ENCODE data around the gene IL13RA1. TPM values are rescaled to one million over a fixed set of nuclear protein-coding genes. Genes with fewer than 3 reads are reported as not detected.
"Not testable (repeated sequence)": the region's sequence is repeated elsewhere in the genome, so short reads cannot be mapped to it uniquely, and the experiment has no call there.

Gene IL13RA1
- total and polyA plus RNA-seq, 2 experiments from 2014 or later: 17.8 to 23.6 TPM

GRCh38 chrX:118780509-118780908 lies 53.1 kb downstream of the IL13RA1 start:
- Histone ChIP-seq H3K4me1 (ENCODE audit: low read depth) (no peaks in the 10 kb centered on the region), H3K27ac (no peak overlapping the region), H3K4me3 (no peak overlapping the region), H3K36me3 (no peaks in the 10 kb centered on the region), H3K9me3 (ENCODE audit: low read depth) (no peaks in the 10 kb centered on the region), H3K27me3 (no peaks in the 10 kb centered on the region)
- DNase-seq (ENCODE audit: low read depth in 1 of 2, low spot score in 1 of 2): peak in 1 of 2 donors; percentile 51
- no peak for TF ChIP-seq CTCF (IDR thresholded peaks at IDR 0.05; ENCODE audit: low read depth, low read length)

GRCh38 chrX:118780911-118781310 lies 53.5 kb downstream of the IL13RA1 start:
- peak in 1 of 2 donors; percentile 78 for DNase-seq (ENCODE audit: low read depth in 1 of 2, low spot score in 1 of 2)
- Histone ChIP-seq H3K27me3 (no peaks in the 10 kb centered on the region), H3K36me3 (no peaks in the 10 kb centered on the region), H3K4me1 (ENCODE audit: low read depth) (no peaks in the 10 kb centered on the region), H3K4me3 (no peak overlapping the region), H3K9me3 (ENCODE audit: low read depth) (no peaks in the 10 kb centered on the region), H3K27ac (no peak overlapping the region)
- no peak for TF ChIP-seq CTCF (IDR thresholded peaks at IDR 0.05; ENCODE audit: low read depth, low read length)

DNA sequence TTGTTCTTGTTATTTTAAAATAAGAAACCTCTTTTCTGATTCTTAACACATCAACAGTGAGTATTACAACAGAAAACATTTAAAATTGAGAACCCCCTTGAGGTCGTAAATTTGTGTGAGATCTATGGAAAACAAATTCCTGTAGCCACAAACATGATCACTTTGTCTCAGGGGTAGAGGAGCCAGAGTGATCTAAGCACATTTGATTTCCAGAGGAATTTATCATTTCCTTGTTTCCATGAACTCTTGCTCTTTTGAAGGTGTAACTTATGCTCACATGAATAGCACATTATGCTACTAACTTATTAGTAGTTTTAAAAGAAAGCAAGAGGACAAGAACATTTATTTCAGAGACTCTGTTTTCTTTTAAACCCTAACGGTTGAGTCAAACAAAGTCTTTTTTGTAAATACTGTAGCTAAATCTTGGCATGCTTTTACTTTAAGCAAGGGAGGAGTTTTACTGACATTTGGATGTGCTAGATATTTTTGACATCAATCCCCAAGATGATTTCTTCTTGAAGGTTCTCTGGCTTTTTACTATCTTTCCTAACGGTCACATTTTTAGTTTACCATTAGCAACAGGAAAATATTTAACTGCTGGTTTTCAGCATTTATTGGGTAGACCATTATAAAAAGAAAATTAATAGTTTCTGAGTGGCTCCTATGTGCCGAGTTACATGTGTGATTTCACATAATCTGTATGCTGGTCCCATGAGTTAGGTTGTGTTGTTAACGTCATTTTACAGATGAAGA lies 68.3 kb downstream of the IL13RA1 start:
- no peak overlapping the region for H3K4me3 ChIP-seq
- H3K9me3 ChIP-seq (ENCODE audit: low read depth): no peaks in the 10 kb centered on the region
- H3K27ac ChIP-seq: no peak overlapping the region
- no peaks in the 10 kb centered on the region for H3K36me3 ChIP-seq
- DNase-seq (ENCODE audit: low read depth in 1 of 2, low spot score in 1 of 2): peak in 1 of 2 donors; percentile 9
- no peaks in the 10 kb centered on the region for H3K27me3 ChIP-seq
- no peaks in the 10 kb centered on the region for H3K4me1 ChIP-seq (ENCODE audit: low read depth)
- TF ChIP-seq CTCF (IDR thresholded peaks at IDR 0.05; ENCODE audit: low read depth, low read length): no peak

DNA sequence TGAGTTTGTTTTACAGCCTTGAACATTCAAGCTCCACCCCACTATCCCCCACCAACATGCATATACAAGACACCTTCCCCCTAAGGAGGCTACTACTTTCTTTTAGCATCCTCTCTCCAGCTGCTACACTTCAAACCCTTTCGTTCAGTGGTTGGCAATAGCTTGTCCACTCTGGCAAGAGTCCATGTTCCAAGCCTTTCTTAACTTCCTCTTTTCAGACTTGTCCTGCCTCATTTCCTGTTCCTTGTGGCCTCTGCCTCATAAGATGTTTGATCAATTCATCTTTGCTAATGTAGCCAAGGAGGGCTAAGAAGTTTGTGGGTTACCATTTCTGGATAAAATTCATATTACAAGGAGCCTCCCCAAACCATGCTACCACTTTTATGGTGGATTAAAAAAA lies 75.5 kb downstream of the IL13RA1 start:
- Histone ChIP-seq H3K27me3 (no peaks in the 10 kb centered on the region), H3K4me1 (ENCODE audit: low read depth) (no peaks in the 10 kb centered on the region), H3K36me3 (no peaks in the 10 kb centered on the region), H3K27ac (no peak overlapping the region), H3K9me3 (ENCODE audit: low read depth) (no peaks in the 10 kb centered on the region), H3K4me3 (no peak overlapping the region)
- peak in 1 of 2 donors; percentile 80 for DNase-seq (ENCODE audit: low read depth in 1 of 2, low spot score in 1 of 2)
- no peak for TF ChIP-seq CTCF (IDR thresholded peaks at IDR 0.05; ENCODE audit: low read depth, low read length)

GRCh38 chrX:118807151-118808017 lies 80.0 kb downstream of the IL13RA1 start:
- DNase-seq (ENCODE audit: low read depth in 1 of 2, low spot score in 1 of 2): peak; percentile 52 to 68
- no peaks in the 10 kb centered on the region for H3K4me1 ChIP-seq (ENCODE audit: low read depth)
- peak; percentile 61 for TF ChIP-seq CTCF (IDR thresholded peaks at IDR 0.05; ENCODE audit: low read depth, low read length)
- no peaks in the 10 kb centered on the region for H3K36me3 ChIP-seq
- no peaks in the 10 kb centered on the region for H3K27me3 ChIP-seq
- H3K4me3 ChIP-seq: no peak overlapping the region
- no peak overlapping the region for H3K27ac ChIP-seq
- H3K9me3 ChIP-seq (ENCODE audit: low read depth): no peaks in the 10 kb centered on the region

- not testable (repeated sequence) for H3K4me3 ChIP-seq; H3K27me3 ChIP-seq; DNase-seq (ENCODE audit: low read depth in 1 of 2, low spot score in 1 of 2); H3K4me1 ChIP-seq (ENCODE audit: low read depth); H3K27ac ChIP-seq; H3K36me3 ChIP-seq; H3K9me3 ChIP-seq (ENCODE audit: low read depth)
These were observed 89.9 kb downstream of the IL13RA1 start for GRCh38 chrX:118817257-118817656.
